Measurements from ENCODE around the gene LYRM9. TPM values are rescaled to one million over a fixed set of nuclear protein-coding genes. Genes with fewer than 3 reads are reported as not detected.

The LYRM9 gene
- total and polyA plus RNA-seq, 9 of the 15 experiments (the other 6 are each of a cell fraction or from before 2014, with no cell fraction given) = 0.98 to 4.7 (median 1.8) TPM

DNA sequence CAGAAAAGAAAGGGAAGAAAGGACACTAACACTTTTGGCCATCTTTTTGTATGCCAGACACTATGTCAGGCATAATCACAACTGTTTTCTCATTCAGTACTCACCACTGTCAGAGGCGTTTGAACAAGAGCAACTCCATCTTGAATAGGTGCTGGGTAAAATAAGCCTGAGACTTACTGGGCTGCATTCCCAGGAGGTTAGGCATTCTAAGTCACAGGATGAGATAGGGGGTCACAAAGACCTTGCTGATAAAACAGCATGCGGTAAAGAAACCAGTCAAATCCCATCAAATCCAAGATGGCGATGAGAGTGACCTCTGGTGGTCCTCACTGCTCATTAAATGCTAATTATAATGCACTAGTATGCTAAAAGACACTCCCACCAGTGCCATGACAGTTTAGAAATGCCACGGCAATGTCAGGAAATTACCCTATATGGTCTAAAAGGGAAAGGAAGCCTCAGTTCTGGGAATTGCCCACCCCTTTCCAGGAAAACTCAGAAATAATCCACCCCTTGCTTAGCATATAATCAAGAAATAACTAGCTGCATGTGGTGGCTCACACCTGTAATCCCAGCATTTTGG lies 14.9 kb upstream of the LYRM9 start (continued):
- TF ChIP-seq, protein P1, sequence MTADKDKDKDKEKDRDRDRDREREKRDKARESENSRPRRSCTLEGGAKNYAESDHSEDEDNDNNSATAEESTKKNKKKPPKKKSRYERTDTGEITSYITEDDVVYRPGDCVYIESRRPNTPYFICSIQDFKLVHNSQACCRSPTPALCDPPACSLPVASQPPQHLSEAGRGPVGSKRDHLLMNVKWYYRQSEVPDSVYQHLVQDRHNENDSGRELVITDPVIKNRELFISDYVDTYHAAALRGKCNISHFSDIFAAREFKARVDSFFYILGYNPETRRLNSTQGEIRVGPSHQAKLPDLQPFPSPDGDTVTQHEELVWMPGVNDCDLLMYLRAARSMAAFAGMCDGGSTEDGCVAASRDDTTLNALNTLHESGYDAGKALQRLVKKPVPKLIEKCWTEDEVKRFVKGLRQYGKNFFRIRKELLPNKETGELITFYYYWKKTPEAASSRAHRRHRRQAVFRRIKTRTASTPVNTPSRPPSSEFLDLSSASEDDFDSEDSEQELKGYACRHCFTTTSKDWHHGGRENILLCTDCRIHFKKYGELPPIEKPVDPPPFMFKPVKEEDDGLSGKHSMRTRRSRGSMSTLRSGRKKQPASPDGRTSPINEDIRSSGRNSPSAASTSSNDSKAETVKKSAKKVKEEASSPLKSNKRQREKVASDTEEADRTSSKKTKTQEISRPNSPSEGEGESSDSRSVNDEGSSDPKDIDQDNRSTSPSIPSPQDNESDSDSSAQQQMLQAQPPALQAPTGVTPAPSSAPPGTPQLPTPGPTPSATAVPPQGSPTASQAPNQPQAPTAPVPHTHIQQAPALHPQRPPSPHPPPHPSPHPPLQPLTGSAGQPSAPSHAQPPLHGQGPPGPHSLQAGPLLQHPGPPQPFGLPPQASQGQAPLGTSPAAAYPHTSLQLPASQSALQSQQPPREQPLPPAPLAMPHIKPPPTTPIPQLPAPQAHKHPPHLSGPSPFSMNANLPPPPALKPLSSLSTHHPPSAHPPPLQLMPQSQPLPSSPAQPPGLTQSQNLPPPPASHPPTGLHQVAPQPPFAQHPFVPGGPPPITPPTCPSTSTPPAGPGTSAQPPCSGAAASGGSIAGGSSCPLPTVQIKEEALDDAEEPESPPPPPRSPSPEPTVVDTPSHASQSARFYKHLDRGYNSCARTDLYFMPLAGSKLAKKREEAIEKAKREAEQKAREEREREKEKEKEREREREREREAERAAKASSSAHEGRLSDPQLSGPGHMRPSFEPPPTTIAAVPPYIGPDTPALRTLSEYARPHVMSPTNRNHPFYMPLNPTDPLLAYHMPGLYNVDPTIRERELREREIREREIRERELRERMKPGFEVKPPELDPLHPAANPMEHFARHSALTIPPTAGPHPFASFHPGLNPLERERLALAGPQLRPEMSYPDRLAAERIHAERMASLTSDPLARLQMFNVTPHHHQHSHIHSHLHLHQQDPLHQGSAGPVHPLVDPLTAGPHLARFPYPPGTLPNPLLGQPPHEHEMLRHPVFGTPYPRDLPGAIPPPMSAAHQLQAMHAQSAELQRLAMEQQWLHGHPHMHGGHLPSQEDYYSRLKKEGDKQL (CRISPR knock-in tag; IDR thresholded peaks at IDR 0.05; ENCODE audit: borderline replicate concordance) = no peak
- TF ChIP-seq HEY1 (CRISPR knock-in tag; IDR thresholded peaks at IDR 0.05; ENCODE audit: borderline replicate concordance) = no peak
- TF ChIP-seq ZNF551 (CRISPR knock-in tag; IDR thresholded peaks at IDR 0.05) = no peak
- no peak for TF ChIP-seq NR1H2 (CRISPR knock-in tag; IDR thresholded peaks at IDR 0.05)
- TF ChIP-seq MYBL2 (IDR thresholded peaks at IDR 0.05; ENCODE audit: low read depth) = no peak
- no peak for TF ChIP-seq MYBL2 (CRISPR knock-in tag; IDR thresholded peaks at IDR 0.05; ENCODE audit: borderline replicate concordance)
- no peak for TF ChIP-seq FOXM1 (IDR thresholded peaks at IDR 0.05; ENCODE audit: low read depth)
- no peak for TF ChIP-seq FOXM1 (CRISPR knock-in tag; IDR thresholded peaks at IDR 0.05; ENCODE audit: low read depth)
- no peak for TF ChIP-seq CBX1 (IDR thresholded peaks at IDR 0.05; ENCODE audit: low read depth)
- no peak for TF ChIP-seq ZNF263 (CRISPR knock-in tag; IDR thresholded peaks at IDR 0.05; ENCODE audit: borderline replicate concordance)
- TF ChIP-seq RUNX1 (IDR thresholded peaks at IDR 0.05; ENCODE audit: low read depth) = no peak
- TF ChIP-seq THRAP3 (IDR thresholded peaks at IDR 0.05; ENCODE audit: borderline replicate concordance) = no peak
- TF ChIP-seq U2AF1 (optimal IDR thresholded peaks at IDR 0.05; ENCODE audit: low read depth, low read length) = no peak
- TF ChIP-seq ARID1B (IDR thresholded peaks at IDR 0.05) = no peak; the same call in 1 of the 2 replicates
- TF ChIP-seq ZNF668 (CRISPR knock-in tag; IDR thresholded peaks at IDR 0.05) = peak; percentile 95
- TF ChIP-seq, protein P2, sequence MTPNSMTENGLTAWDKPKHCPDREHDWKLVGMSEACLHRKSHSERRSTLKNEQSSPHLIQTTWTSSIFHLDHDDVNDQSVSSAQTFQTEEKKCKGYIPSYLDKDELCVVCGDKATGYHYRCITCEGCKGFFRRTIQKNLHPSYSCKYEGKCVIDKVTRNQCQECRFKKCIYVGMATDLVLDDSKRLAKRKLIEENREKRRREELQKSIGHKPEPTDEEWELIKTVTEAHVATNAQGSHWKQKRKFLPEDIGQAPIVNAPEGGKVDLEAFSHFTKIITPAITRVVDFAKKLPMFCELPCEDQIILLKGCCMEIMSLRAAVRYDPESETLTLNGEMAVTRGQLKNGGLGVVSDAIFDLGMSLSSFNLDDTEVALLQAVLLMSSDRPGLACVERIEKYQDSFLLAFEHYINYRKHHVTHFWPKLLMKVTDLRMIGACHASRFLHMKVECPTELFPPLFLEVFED (CRISPR knock-in tag; conservative IDR thresholded peaks at IDR 0.05) = peak; percentile 99
- no peak for TF ChIP-seq CCNT2 (IDR thresholded peaks at IDR 0.05; ENCODE audit: borderline replicate concordance, extremely low read depth, insufficient read length, low read depth, low read length)
- TF ChIP-seq RHOXF2B (CRISPR knock-in tag; conservative IDR thresholded peaks at IDR 0.05) = peak; percentile 95
- TF ChIP-seq, protein P3, sequence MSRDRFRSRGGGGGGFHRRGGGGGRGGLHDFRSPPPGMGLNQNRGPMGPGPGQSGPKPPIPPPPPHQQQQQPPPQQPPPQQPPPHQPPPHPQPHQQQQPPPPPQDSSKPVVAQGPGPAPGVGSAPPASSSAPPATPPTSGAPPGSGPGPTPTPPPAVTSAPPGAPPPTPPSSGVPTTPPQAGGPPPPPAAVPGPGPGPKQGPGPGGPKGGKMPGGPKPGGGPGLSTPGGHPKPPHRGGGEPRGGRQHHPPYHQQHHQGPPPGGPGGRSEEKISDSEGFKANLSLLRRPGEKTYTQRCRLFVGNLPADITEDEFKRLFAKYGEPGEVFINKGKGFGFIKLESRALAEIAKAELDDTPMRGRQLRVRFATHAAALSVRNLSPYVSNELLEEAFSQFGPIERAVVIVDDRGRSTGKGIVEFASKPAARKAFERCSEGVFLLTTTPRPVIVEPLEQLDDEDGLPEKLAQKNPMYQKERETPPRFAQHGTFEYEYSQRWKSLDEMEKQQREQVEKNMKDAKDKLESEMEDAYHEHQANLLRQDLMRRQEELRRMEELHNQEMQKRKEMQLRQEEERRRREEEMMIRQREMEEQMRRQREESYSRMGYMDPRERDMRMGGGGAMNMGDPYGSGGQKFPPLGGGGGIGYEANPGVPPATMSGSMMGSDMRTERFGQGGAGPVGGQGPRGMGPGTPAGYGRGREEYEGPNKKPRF (IDR thresholded peaks at IDR 0.05; ENCODE audit: low read depth, low read length) = no peak
- TF ChIP-seq HMG20A (CRISPR knock-in tag; conservative IDR thresholded peaks at IDR 0.05) = peak; percentile 66; the same call in 1 of the 2 replicates

All from K562 (cell line).